ENCODE data around the gene SETD1A.
A peak's percentile ranks its signal among the peaks of the same experiment; 100 is the strongest.

The SETD1A gene

GRCh38 chr16:30958175-30959079 lies 873 bp downstream of the SETD1A start:
- Histone ChIP-seq H3K4me3 (ENCODE audit: severe bottlenecking) (peak overlapping the region; percentile 91), H3K9me3 (ENCODE audit: severe bottlenecking) (no peaks in the 10 kb centered on the region), H3K27ac (ENCODE audit: poor library complexity, severe bottlenecking) (peak overlapping the region; percentile 79), H3K4me1 (ENCODE audit: insufficient read depth, poor library complexity, severe bottlenecking) (no peaks in the 10 kb centered on the region), H3K27me3 (ENCODE audit: insufficient read depth, poor library complexity, severe bottlenecking) (no peaks in the 10 kb centered on the region), H3K36me3 (ENCODE audit: low read depth) (peaks cover 46% of the 10 kb centered on the region)
- peak; percentile 33 for ATAC-seq (ENCODE audit: low read depth)
- no peak for DNase-seq (ENCODE audit: low spot score)
- TF ChIP-seq, protein P1, sequence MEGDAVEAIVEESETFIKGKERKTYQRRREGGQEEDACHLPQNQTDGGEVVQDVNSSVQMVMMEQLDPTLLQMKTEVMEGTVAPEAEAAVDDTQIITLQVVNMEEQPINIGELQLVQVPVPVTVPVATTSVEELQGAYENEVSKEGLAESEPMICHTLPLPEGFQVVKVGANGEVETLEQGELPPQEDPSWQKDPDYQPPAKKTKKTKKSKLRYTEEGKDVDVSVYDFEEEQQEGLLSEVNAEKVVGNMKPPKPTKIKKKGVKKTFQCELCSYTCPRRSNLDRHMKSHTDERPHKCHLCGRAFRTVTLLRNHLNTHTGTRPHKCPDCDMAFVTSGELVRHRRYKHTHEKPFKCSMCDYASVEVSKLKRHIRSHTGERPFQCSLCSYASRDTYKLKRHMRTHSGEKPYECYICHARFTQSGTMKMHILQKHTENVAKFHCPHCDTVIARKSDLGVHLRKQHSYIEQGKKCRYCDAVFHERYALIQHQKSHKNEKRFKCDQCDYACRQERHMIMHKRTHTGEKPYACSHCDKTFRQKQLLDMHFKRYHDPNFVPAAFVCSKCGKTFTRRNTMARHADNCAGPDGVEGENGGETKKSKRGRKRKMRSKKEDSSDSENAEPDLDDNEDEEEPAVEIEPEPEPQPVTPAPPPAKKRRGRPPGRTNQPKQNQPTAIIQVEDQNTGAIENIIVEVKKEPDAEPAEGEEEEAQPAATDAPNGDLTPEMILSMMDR (IDR thresholded peaks at IDR 0.05; ENCODE audit: poor library complexity, severe bottlenecking): no peak

DNA sequence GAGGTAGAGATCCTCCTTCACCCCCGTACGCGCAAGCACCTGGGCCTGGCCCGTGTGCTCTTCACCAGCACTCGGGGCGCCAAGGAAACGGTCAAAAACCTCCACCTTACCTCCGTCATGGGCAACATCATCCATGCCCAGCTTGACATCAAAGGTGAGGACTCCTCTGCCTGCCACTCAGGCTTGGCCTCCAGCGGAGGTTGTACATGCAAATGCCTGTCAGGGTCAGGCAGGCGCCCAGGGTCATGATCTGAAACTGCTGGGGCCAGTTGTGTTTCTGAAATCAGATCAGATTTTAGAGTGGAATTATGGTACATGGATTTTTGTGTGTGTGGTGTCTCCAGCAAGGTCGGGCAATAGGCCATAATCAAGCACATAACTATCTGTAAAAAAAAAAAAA lies 3.8 kb downstream of the SETD1A start:
- Histone ChIP-seq H3K27ac (ENCODE audit: poor library complexity, severe bottlenecking) (no peak overlapping the region), H3K9me3 (ENCODE audit: severe bottlenecking) (no peaks in the 10 kb centered on the region), H3K4me3 (ENCODE audit: severe bottlenecking) (no peak overlapping the region), H3K27me3 (ENCODE audit: insufficient read depth, poor library complexity, severe bottlenecking) (no peaks in the 10 kb centered on the region), H3K4me1 (ENCODE audit: insufficient read depth, poor library complexity, severe bottlenecking) (no peaks in the 10 kb centered on the region), H3K36me3 (ENCODE audit: low read depth) (peaks cover 71% of the 10 kb centered on the region)
- ATAC-seq (ENCODE audit: low read depth) (no peak), DNase-seq (ENCODE audit: low spot score) (no peak)
- TF ChIP-seq, protein P1 (IDR thresholded peaks at IDR 0.05; ENCODE audit: poor library complexity, severe bottlenecking): no peak

- Histone ChIP-seq H3K27me3 (ENCODE audit: insufficient read depth, poor library complexity, severe bottlenecking) (no peaks in the 10 kb centered on the region), H3K4me1 (ENCODE audit: insufficient read depth, poor library complexity, severe bottlenecking) (no peaks in the 10 kb centered on the region), H3K27ac (ENCODE audit: poor library complexity, severe bottlenecking) (no peak overlapping the region), H3K36me3 (ENCODE audit: low read depth) (peaks cover 94% of the 10 kb centered on the region), H3K4me3 (ENCODE audit: severe bottlenecking) (no peak overlapping the region), H3K9me3 (ENCODE audit: severe bottlenecking) (no peaks in the 10 kb centered on the region)
- TF ChIP-seq, protein P1 (IDR thresholded peaks at IDR 0.05; ENCODE audit: poor library complexity, severe bottlenecking): no peak
- DNase-seq (ENCODE audit: low spot score) (no peak), ATAC-seq (ENCODE audit: low read depth) (no peak)
Measured at GRCh38 chr16:30963925-30964511, 6.5 kb downstream of the SETD1A start.

GRCh38 chr16:30964574-30965226 lies 7.1 kb downstream of the SETD1A start:
- ATAC-seq (ENCODE audit: low read depth) (no peak), DNase-seq (ENCODE audit: low spot score) (no peak)
- Histone ChIP-seq H3K27me3 (ENCODE audit: insufficient read depth, poor library complexity, severe bottlenecking) (no peaks in the 10 kb centered on the region), H3K9me3 (ENCODE audit: severe bottlenecking) (no peaks in the 10 kb centered on the region), H3K4me1 (ENCODE audit: insufficient read depth, poor library complexity, severe bottlenecking) (no peaks in the 10 kb centered on the region), H3K36me3 (ENCODE audit: low read depth) (peaks cover 94% of the 10 kb centered on the region), H3K27ac (ENCODE audit: poor library complexity, severe bottlenecking) (no peak overlapping the region), H3K4me3 (ENCODE audit: severe bottlenecking) (no peak overlapping the region)
- TF ChIP-seq, protein P1 (IDR thresholded peaks at IDR 0.05; ENCODE audit: poor library complexity, severe bottlenecking): no peak

All from RWPE2 (cell line).